GM18507 (cell line): ENCODE measurements around the gene LEMD2.

Source experiments
- DNase-seq: peaks from one replicate; pipeline ENCODE4 v3.0.0; 2011; ENCODE audit warnings: low read depth; ENCODE audit not compliant: insufficient read length; ENCODE audit errors: extremely low spot score
- FAIRE-seq: peaks from 2 replicates; lab custom pipeline; 2011; peaks lifted over from hg19 to GRCh38; lab: Jason Lieb, UNC

LEMD2 gene

DNA sequence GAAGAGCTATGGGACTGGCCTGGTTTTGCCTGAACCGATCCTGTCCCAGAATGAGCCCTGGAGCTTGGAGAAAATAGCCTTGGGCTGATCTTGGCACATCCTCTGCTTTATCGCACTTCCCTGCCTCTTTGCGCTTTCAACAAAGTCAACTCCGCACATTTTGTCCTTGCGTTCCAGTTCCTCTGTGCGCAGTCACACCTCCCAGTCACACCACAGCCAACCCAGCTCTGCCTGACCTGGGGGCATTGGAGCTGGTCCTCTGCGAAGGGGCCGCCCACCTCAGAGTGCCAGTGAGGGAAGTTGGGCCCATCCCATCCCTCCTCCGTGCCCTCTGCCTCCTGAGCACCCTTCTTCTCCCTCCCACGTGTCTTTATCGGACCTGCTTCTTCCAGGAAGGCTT lies 60.5 kb downstream of the LEMD2 start:
- no peak for FAIRE-seq
- no peak for DNase-seq

DNA sequence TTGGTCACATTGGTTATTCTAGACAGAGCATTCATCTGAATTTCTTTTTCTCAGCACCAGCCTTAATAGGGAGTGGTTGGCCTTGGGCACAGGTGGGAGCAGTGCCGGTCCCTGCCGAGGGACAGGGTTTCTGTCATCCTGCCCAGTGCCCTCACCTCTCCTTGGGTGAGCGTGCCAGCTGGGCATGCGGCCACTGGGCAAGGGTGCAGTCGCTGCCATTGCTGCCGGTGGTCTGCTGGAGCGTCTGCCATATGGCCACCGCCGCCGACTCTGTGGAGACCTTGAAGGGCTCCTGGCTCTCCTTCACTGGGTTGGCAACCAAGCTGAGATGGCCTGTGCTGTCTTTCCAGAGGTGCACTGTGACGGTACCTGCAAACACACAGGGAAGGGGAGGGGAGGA lies 61.0 kb downstream of the LEMD2 start:
- DNase-seq, result no peak
- no peak for FAIRE-seq

DNA sequence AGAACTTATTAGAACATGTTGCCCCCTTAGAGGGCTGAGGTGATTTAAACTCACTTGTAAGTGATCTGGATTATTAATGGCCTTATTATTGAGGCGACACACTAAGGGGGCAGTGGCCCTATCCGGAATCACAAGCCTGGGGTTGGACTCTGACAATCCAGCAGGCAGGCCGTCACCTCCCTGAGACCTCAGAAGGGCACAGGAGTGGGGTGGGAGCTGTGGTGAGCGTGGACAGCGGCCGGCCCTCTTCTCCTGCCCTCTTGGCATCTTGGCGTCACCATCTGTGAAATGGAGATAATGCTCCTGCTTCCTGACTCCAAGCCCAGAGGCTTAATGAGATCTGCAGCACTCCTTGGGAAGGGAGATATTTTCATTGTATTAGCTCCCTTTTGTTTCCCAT lies 61.8 kb downstream of the LEMD2 start:
- no peak for FAIRE-seq
- no peak for DNase-seq

DNA sequence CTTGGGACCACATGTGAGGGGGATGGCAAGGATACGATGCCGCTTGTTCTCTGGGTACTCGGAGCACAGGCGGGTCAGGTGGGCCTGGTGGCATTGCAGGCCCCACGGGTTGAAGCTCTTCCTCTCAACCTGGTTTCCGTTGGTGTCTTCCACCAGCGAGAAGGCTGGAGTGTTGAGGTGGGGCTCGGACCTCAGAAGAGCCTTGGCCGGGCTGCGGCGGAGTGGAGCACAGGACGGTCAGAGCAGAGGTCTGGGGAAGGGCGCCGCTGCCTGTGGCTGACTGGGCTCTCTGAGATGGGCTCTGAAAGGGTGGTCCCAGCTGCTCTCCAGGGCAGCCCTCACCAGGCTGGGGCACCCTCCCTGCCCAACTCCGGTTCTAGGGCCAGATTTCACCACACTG lies 62.2 kb downstream of the LEMD2 start:
- FAIRE-seq, result no peak
- no peak for DNase-seq

DNA sequence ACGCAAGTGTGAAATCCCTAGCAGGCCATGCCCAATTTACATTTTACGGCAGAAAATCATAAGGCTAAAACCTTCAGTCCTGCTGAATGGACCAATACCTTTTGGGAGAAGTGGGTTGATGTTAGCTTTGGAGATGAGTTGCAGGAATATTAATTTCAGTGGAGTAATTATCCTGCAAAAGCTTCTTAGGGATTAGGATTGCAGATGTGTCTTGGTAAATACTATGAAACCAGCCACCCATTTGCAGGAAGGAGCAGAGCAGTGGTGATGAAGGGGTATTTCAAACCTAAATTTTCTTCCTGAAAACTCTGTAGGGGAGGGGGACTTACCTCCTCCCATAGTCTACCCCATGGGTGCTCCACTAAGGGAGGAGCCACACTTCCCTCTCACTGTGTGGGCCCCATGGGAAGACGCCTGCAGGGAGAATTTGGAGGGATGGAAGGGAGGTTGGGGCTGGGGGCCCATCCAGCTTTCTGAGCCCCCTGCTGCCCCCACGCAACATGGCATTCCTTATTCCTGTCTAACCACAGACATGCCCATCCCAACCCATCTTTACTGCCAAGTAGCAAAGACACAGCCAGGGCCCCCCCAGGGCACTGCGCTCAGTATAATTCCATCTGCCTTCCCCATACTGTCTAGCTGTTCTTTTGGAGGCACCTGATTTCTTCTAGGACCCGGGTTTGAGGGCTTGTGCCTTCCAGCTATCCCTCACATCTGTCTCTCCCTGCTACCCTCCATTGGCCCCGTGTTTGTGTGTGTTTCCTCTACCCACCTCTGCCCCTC lies 62.8 kb downstream of the LEMD2 start:
- FAIRE-seq, result no peak
- DNase-seq, result no peak

DNA sequence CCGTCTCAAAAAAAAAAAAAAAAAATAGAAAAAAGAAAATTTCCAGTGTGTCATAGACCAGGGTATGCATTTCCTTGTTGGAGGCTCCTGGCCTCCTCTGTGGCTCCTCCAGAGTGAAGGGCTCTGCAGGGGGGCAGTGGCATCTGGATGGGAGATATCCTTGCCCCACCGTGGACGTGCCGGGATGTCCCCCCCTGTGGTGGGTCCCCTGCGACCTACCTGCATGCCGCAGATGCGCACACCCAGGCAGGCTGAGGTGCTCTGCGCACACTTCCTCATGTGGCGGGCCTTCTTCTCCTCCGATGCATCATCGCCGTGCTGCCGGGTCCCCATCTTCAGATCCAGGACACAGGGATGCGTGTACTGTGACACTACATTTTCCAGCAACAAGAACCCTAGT lies 63.7 kb downstream of the LEMD2 start:
- FAIRE-seq, result no peak

DNA sequence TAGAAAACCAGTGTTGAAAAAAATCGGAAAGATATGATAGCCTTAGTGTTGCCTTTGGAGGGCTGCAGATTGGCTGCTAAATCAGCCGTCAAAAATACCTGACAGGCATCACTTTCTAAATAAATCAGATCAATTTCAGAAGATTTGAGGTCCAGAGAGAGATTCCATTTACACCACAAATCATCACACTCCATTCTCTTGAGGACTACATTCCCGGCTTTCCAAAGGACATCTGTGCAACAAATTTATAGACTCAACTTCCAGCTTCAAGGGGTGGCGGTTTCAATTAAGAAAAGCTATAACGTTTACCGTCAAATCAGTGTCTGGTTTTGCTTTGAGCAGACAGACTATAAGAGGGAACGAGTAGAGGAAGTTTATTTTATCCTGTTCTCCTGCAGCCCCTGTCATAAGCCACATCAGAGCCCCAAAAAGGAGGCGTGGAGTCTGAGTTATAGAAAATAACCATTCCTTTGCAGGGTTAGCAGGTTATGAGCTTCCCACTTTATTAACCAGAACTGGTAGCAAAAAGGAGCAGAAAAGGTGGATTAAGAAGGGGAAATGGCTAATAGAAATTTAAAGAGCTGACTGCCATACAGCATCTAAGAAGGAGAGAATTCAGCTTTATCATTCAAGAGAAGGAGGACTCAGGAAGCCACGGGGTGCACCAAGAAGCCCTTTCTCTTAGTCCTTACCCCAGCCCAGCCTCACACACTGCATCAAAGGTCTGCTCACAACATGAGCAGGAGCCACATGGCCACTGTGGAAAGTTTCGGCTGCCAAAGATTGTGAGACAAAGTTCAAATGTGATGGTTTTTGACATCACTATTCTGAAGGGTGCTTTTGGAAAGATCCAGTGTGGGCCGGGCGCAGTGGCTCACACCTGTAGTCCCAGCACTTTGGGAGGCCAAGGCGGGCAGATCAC lies 64.6 kb downstream of the LEMD2 start:
- no peak for FAIRE-seq
- no peak for DNase-seq

More for the DNA sequence above, 63.7 kb downstream of the LEMD2 start:
- no peak for DNase-seq

DNA sequence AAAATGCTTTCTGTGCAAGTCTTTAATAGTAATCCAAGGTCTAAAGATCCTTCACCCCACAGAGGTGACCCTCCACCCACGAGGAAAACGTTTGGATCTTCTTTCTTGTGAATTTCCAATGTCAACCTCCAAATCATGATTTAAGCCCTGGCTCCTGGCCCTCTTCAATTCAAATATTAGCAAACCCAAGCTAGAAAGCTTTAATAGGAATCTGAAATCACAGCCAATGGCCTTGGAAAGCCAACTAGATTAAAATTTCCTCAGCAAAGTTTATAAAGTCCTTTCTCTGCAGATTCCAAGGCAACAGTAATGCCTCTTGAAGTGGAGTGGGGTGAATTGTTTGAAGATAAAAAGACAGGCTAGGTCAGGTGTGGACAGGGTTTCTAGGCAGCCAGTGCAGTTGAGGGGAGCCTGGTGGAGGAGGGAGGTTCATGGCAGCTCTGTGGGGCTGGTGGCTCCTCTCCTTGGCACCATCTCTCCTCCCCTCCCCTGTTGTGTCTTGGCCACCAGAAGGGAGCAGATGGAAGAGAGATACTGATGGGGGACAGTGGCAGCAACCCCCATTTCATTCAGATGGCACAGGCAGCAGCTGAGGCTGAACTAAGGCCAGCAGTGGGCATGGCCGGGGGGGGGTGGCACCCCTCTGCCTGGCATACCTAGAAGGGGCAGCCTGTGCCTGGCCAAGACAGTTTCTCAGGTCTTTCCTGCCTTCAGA lies 65.4 kb downstream of the LEMD2 start:
- FAIRE-seq (no peak), DNase-seq (no peak)

DNA sequence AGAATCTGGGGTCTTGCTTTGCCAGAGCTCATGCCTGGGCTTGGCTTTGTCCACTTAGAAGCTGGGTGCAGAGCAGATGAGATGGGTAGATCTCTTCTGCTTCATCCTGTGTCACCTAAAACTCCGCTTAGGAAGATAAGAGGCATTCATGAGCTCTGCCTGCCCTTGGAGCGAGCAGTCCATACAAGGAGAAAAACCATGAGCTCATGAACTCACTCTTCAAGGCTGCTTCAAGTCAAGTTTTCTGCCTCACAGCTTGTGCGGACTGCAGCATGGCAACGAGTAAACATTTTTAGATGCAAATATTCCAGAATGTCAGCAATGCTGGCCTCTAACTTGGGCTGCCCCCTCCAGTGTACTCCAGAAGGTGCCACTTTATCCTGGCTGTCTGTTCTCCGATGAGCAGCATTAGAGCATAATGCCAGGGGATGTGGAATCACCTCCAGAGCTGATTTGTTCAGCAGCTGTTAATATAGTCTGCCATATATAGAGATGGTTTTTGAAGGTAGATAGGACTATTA lies 66.8 kb downstream of the LEMD2 start:
- DNase-seq (no peak), FAIRE-seq (no peak)

DNA sequence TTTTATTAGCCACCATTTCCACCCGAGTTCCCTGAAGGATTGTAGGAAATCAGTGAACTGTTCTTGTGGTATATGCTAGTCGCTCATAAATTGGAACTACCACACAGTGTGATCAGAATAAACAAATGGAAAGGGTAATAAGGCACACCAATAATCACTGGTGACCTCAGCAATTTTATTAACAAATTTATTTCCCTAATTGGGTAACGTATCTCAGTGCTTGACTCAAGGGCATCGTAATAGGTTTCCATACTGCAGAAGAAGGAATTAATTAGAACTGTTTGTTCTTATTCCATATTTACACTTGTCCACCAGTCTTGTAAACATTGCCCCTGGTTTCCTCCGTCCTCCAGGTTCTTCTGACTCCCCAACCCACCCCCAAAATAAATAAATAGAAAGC lies 67.4 kb downstream of the LEMD2 start:
- no peak for FAIRE-seq
- DNase-seq, result no peak
